ENCODE measurements around the gene SPECC1L. TPM values are rescaled to one million over a fixed set of nuclear protein-coding genes. Genes with fewer than 3 reads are reported as not detected.

Gene SPECC1L
- total and polyA plus RNA-seq, 4 experiments from 2014 or later, result 4.3 to 62.1 (median 32.0) TPM

GRCh38 chr22:24413736-24414385, 143.2 kb downstream of the SPECC1L start:
- H3K4me1 ChIP-seq (ENCODE audit: insufficient read depth, low read length), result peaks cover 5% of the 10 kb centered on the region
- Mint-ChIP-seq H3K36me3 (peaks cover 15 to 44% of the 10 kb centered on the region in 2 donors), H3K27ac (peak overlapping the region in 1 of 7 donors; percentile 66), H3K4me1 (peaks cover 1 to 12% (median 8%) of the 10 kb centered on the region in 4 donors), H3K4me3 (no peak overlapping the region), H3K27me3 (no peaks in the 10 kb centered on the region), H3K9me3 (peaks cover 0 to 1% (median 0%) of the 10 kb centered on the region in 8 donors)
- peaks cover 27% of the 10 kb centered on the region for H3K36me3 ChIP-seq (ENCODE audit: insufficient read depth, low read length)
- ChIA-PET POLR2A (ENCODE audit: partially characterized antibody) (no interaction called here), CTCF (ENCODE audit: partially characterized antibody) (no interaction called here)
- intact Hi-C loops (cut with micrococcal nuclease), result no loop called here
- H3K9me3 ChIP-seq (ENCODE audit: control insufficient read depth in 1 of 2, low read length in 2 of 2), result no peaks in the 10 kb centered on the region
- H3K4me3 ChIP-seq (ENCODE audit: low read length in 2 of 2), result no peak overlapping the region
- no peak for DNase-seq
- no peak overlapping the region for H3K27ac ChIP-seq (ENCODE audit: low read depth, low read length)
- H3K27me3 ChIP-seq (ENCODE audit: insufficient read depth, low read length), result no peaks in the 10 kb centered on the region

GRCh38 chr22:24414523-24414922, 143.9 kb downstream of the SPECC1L start:
- Histone ChIP-seq H3K4me1 (ENCODE audit: insufficient read depth, low read length) (peaks cover 5% of the 10 kb centered on the region), H3K9me3 (ENCODE audit: control insufficient read depth in 1 of 2, low read length in 2 of 2) (no peaks in the 10 kb centered on the region), H3K27ac (ENCODE audit: low read depth, low read length) (no peak overlapping the region), H3K36me3 (ENCODE audit: insufficient read depth, low read length) (peaks cover 27% of the 10 kb centered on the region), H3K27me3 (ENCODE audit: insufficient read depth, low read length) (no peaks in the 10 kb centered on the region), H3K4me3 (ENCODE audit: low read length in 2 of 2) (no peak overlapping the region)
- no peak for DNase-seq
- H3K4me3 Mint-ChIP-seq, result no peak overlapping the region
- POLR2A ChIA-PET (ENCODE audit: partially characterized antibody), result no interaction called here
- intact Hi-C loops (cut with micrococcal nuclease), result no loop called here
- H3K4me1 Mint-ChIP-seq, result peaks cover 1 to 7% (median 5%) of the 10 kb centered on the region in 4 donors
- H3K27me3 Mint-ChIP-seq, result no peaks in the 10 kb centered on the region
- CTCF ChIA-PET (ENCODE audit: partially characterized antibody), result no interaction called here
- no peak overlapping the region for H3K27ac Mint-ChIP-seq
- peaks cover 0 to 1% (median 0%) of the 10 kb centered on the region in 8 donors for H3K9me3 Mint-ChIP-seq
- peaks cover 15 to 41% of the 10 kb centered on the region in 2 donors for H3K36me3 Mint-ChIP-seq

- DNase-seq, result no peak
- Mint-ChIP-seq H3K4me1 (peaks cover 1 to 3% (median 3%) of the 10 kb centered on the region in 4 donors), H3K27ac (peak overlapping the region in 1 of 7 donors; percentile 8)
These were observed 144.6 kb downstream of the SPECC1L start for GRCh38 chr22:24414984-24415945.

GRCh38 chr22:24416095-24416494, 145.5 kb downstream of the SPECC1L start:
- ChIA-PET CTCF (ENCODE audit: partially characterized antibody) (interaction anchor here (1.1 to 1.7 kb wide), 2 partner anchors 86 to 106 kb away, joined by 3 to 6 read pairs; no protein-coding TSS in a partner anchor), POLR2A (ENCODE audit: partially characterized antibody) (interaction anchor here (1.4 kb wide), 1 partner anchor 12 kb away, joined by 6 read pairs; the partner anchor contains the start of gene ADORA2A)
- Histone ChIP-seq H3K4me1 (ENCODE audit: insufficient read depth, low read length) (no peaks in the 10 kb centered on the region), H3K27ac (ENCODE audit: low read depth, low read length) (no peak overlapping the region), H3K4me3 (ENCODE audit: low read length in 2 of 2) (no peak overlapping the region), H3K27me3 (ENCODE audit: insufficient read depth, low read length) (no peaks in the 10 kb centered on the region), H3K36me3 (ENCODE audit: insufficient read depth, low read length) (peaks cover 27% of the 10 kb centered on the region), H3K9me3 (ENCODE audit: control insufficient read depth in 1 of 2, low read length in 2 of 2) (no peaks in the 10 kb centered on the region)
- Mint-ChIP-seq H3K9me3 (peaks cover 0 to 1% (median 0%) of the 10 kb centered on the region in 8 donors), H3K36me3 (peaks cover 15 to 37% of the 10 kb centered on the region in 2 donors), H3K27ac (no peak overlapping the region), H3K27me3 (no peaks in the 10 kb centered on the region), H3K4me3 (no peak overlapping the region), H3K4me1 (peaks cover 0 to under 1% (median 0%) of the 10 kb centered on the region in 4 donors)
- intact Hi-C loops (cut with micrococcal nuclease), result no loop called here
- no peak for DNase-seq

More at GRCh38 chr22:24414984-24415945, 144.6 kb downstream of the SPECC1L start:
- ChIA-PET POLR2A (ENCODE audit: partially characterized antibody) (interaction anchor here (1.4 kb wide), 1 partner anchor 13 kb away, joined by 6 read pairs; the partner anchor contains the start of gene ADORA2A), CTCF (ENCODE audit: partially characterized antibody) (interaction anchor here (1.1 to 1.7 kb wide), 2 partner anchors 87 to 107 kb away, joined by 3 to 6 read pairs; no protein-coding TSS in a partner anchor)
- no peaks in the 10 kb centered on the region for H3K27me3 Mint-ChIP-seq
- intact Hi-C loops (cut with micrococcal nuclease), result no loop called here
- H3K27me3 ChIP-seq (ENCODE audit: insufficient read depth, low read length), result no peaks in the 10 kb centered on the region
- H3K4me3 Mint-ChIP-seq, result no peak overlapping the region
- H3K36me3 Mint-ChIP-seq, result peaks cover 15 to 41% of the 10 kb centered on the region in 2 donors
- H3K4me3 ChIP-seq (ENCODE audit: low read length in 2 of 2), result no peak overlapping the region
- no peak overlapping the region for H3K27ac ChIP-seq (ENCODE audit: low read depth, low read length)
- peaks cover 0 to 1% (median 0%) of the 10 kb centered on the region in 8 donors for H3K9me3 Mint-ChIP-seq
- no peaks in the 10 kb centered on the region for H3K4me1 ChIP-seq (ENCODE audit: insufficient read depth, low read length)
- no peaks in the 10 kb centered on the region for H3K9me3 ChIP-seq (ENCODE audit: control insufficient read depth in 1 of 2, low read length in 2 of 2)
- peaks cover 27% of the 10 kb centered on the region for H3K36me3 ChIP-seq (ENCODE audit: insufficient read depth, low read length)

- intact Hi-C loops (cut with micrococcal nuclease), result no loop called here
- Histone ChIP-seq H3K4me3 (ENCODE audit: low read length in 2 of 2) (no peak overlapping the region), H3K36me3 (ENCODE audit: insufficient read depth, low read length) (peaks cover 27% of the 10 kb centered on the region), H3K27ac (ENCODE audit: low read depth, low read length) (no peak overlapping the region), H3K27me3 (ENCODE audit: insufficient read depth, low read length) (no peaks in the 10 kb centered on the region), H3K4me1 (ENCODE audit: insufficient read depth, low read length) (no peaks in the 10 kb centered on the region), H3K9me3 (ENCODE audit: control insufficient read depth in 1 of 2, low read length in 2 of 2) (no peaks in the 10 kb centered on the region)
- Mint-ChIP-seq H3K36me3 (peaks cover 15 to 35% of the 10 kb centered on the region in 2 donors), H3K9me3 (peaks cover 0 to 1% (median 0%) of the 10 kb centered on the region in 8 donors), H3K27ac (no peak overlapping the region), H3K4me3 (no peak overlapping the region), H3K27me3 (no peaks in the 10 kb centered on the region), H3K4me1 (peaks cover 1 to 5% (median 4%) of the 10 kb centered on the region in 4 donors)
- ChIA-PET POLR2A (ENCODE audit: partially characterized antibody) (interaction anchor here (0.6 to 1.4 kb wide), 2 partner anchors 12 to 894 kb away, joined by 3 to 6 read pairs; partner anchors contain the start of gene ADORA2A), CTCF (ENCODE audit: partially characterized antibody) (interaction anchor here (0.6 to 1.7 kb wide), 2 partner anchors 93 to 105 kb away, joined by 4 to 6 read pairs; no protein-coding TSS in a partner anchor)
- DNase-seq, result no peak
These were observed 146.0 kb downstream of the SPECC1L start for GRCh38 chr22:24416611-24417010.

GRCh38 chr22:24417200-24417599, 146.6 kb downstream of the SPECC1L start:
- Histone ChIP-seq H3K27ac (ENCODE audit: low read depth, low read length) (no peak overlapping the region), H3K9me3 (ENCODE audit: control insufficient read depth in 1 of 2, low read length in 2 of 2) (no peaks in the 10 kb centered on the region), H3K4me3 (ENCODE audit: low read length in 2 of 2) (no peak overlapping the region), H3K27me3 (ENCODE audit: insufficient read depth, low read length) (no peaks in the 10 kb centered on the region), H3K4me1 (ENCODE audit: insufficient read depth, low read length) (no peaks in the 10 kb centered on the region), H3K36me3 (ENCODE audit: insufficient read depth, low read length) (peaks cover 24% of the 10 kb centered on the region)
- Mint-ChIP-seq H3K4me1 (peaks cover 1 to 6% (median 4%) of the 10 kb centered on the region in 4 donors), H3K36me3 (peaks cover 15 to 32% of the 10 kb centered on the region in 2 donors), H3K27me3 (no peaks in the 10 kb centered on the region), H3K9me3 (peaks cover 0 to 1% (median 0%) of the 10 kb centered on the region in 8 donors), H3K27ac (peak overlapping the region in 1 of 7 donors; percentile 10), H3K4me3 (no peak overlapping the region)
- ChIA-PET CTCF (ENCODE audit: partially characterized antibody) (interaction anchor here (0.6 kb wide), 1 partner anchor 92 kb away, joined by 4 read pairs; no protein-coding TSS in a partner anchor), POLR2A (ENCODE audit: partially characterized antibody) (interaction anchor here (1.4 kb wide), 1 partner anchor 11 kb away, joined by 6 read pairs; the partner anchor contains the start of gene ADORA2A)
- intact Hi-C loops (cut with micrococcal nuclease), result no loop called here
- no peak for DNase-seq
